ENCODE measurements around the gene SUV39H2. TPM values are rescaled to one million over a fixed set of nuclear protein-coding genes. Genes with fewer than 3 reads are reported as not detected.
A peak's percentile ranks its signal among the peaks of the same experiment; 100 is the strongest.

The SUV39H2 gene
- total and polyA plus RNA-seq, 2 experiments from 2014 or later, result 8.0 to 15.5 TPM

- H3K27me3 ChIP-seq, result no peaks in the 10 kb centered on the region
- no peaks in the 10 kb centered on the region for H3K4me1 ChIP-seq (ENCODE audit: insufficient read depth)
- no peak overlapping the region for H3K4me3 ChIP-seq
- H3K36me3 ChIP-seq (replicated peaks; ENCODE audit: insufficient read depth, low read depth), result peaks cover 3% of the 10 kb centered on the region
- TF ChIP-seq CTCF (IDR thresholded peaks at IDR 0.05; ENCODE audit: poor library complexity) (no peak), EZH2phosphoT487 (IDR thresholded peaks at IDR 0.05; ENCODE audit: low read depth, severe bottlenecking, unreplicated experiment) (no peak), EZH2 (IDR thresholded peaks at IDR 0.05; ENCODE audit: borderline replicate concordance) (no peak)
- no peaks in the 10 kb centered on the region for H3K9me3 ChIP-seq (ENCODE audit: low read depth)
- H3K79me2 ChIP-seq, result no peaks in the 10 kb centered on the region
- H3K27ac ChIP-seq, result no peak overlapping the region
- H2AFZ ChIP-seq, result no peak overlapping the region
- 100% methylated on average over 3 of the region's 3 CpGs for WGBS (ENCODE audit: low lambda C conversion rate, missing lambda C conversion rate)
- H4K20me1 ChIP-seq (ENCODE audit: insufficient read depth, poor library complexity, severe bottlenecking), result no peaks in the 10 kb centered on the region
- H3K4me2 ChIP-seq, result no peak overlapping the region
- no peaks in the 10 kb centered on the region for H3K9me2 ChIP-seq (replicated peaks; ENCODE audit: insufficient read depth)
- no peak for DNase-seq (ENCODE audit: low spot score)
These were observed 39.2 kb downstream of the SUV39H2 start for GRCh38 chr10:14917827-14918226.

GRCh38 chr10:14918964-14919363, 40.3 kb downstream of the SUV39H2 start:
- 96% methylated on average over 3 of the region's 3 CpGs for WGBS (ENCODE audit: low lambda C conversion rate, missing lambda C conversion rate)
- Histone ChIP-seq H3K79me2 (no peaks in the 10 kb centered on the region), H3K9me2 (replicated peaks; ENCODE audit: insufficient read depth) (no peaks in the 10 kb centered on the region), H3K9me3 (ENCODE audit: low read depth) (no peaks in the 10 kb centered on the region), H3K4me3 (no peak overlapping the region), H3K4me2 (no peak overlapping the region), H3K36me3 (replicated peaks; ENCODE audit: insufficient read depth, low read depth) (peaks cover 4% of the 10 kb centered on the region), H3K27ac (no peak overlapping the region), H2AFZ (no peak overlapping the region), H3K4me1 (ENCODE audit: insufficient read depth) (no peaks in the 10 kb centered on the region), H4K20me1 (ENCODE audit: insufficient read depth, poor library complexity, severe bottlenecking) (no peaks in the 10 kb centered on the region), H3K27me3 (no peaks in the 10 kb centered on the region)
- TF ChIP-seq EZH2phosphoT487 (IDR thresholded peaks at IDR 0.05; ENCODE audit: low read depth, severe bottlenecking, unreplicated experiment) (no peak), CTCF (IDR thresholded peaks at IDR 0.05; ENCODE audit: poor library complexity) (no peak), EZH2 (IDR thresholded peaks at IDR 0.05; ENCODE audit: borderline replicate concordance) (no peak)
- no peak for DNase-seq (ENCODE audit: low spot score)

- Histone ChIP-seq H3K9me2 (replicated peaks; ENCODE audit: insufficient read depth) (no peaks in the 10 kb centered on the region), H3K79me2 (no peaks in the 10 kb centered on the region), H3K36me3 (replicated peaks; ENCODE audit: insufficient read depth, low read depth) (peaks cover 4% of the 10 kb centered on the region), H3K27ac (no peak overlapping the region), H3K4me2 (no peak overlapping the region), H4K20me1 (ENCODE audit: insufficient read depth, poor library complexity, severe bottlenecking) (no peaks in the 10 kb centered on the region), H2AFZ (no peak overlapping the region), H3K9me3 (ENCODE audit: low read depth) (no peaks in the 10 kb centered on the region), H3K4me3 (no peak overlapping the region), H3K4me1 (ENCODE audit: insufficient read depth) (peaks cover 7% of the 10 kb centered on the region), H3K27me3 (no peaks in the 10 kb centered on the region)
- no peak for DNase-seq (ENCODE audit: low spot score)
- 99% methylated on average over 7 of the region's 7 CpGs for WGBS (ENCODE audit: low lambda C conversion rate, missing lambda C conversion rate)
- TF ChIP-seq CTCF (IDR thresholded peaks at IDR 0.05; ENCODE audit: poor library complexity), result no peak
These were observed 45.3 kb downstream of the SUV39H2 start for GRCh38 chr10:14924013-14924412.

GRCh38 chr10:14925268-14925667, 46.6 kb downstream of the SUV39H2 start:
- no peaks in the 10 kb centered on the region for H3K79me2 ChIP-seq
- H3K4me3 ChIP-seq, result no peak overlapping the region
- no peaks in the 10 kb centered on the region for H3K9me2 ChIP-seq (replicated peaks; ENCODE audit: insufficient read depth)
- no peak overlapping the region for H2AFZ ChIP-seq
- TF ChIP-seq EZH2 (IDR thresholded peaks at IDR 0.05; ENCODE audit: borderline replicate concordance) (no peak), EZH2phosphoT487 (IDR thresholded peaks at IDR 0.05; ENCODE audit: low read depth, severe bottlenecking, unreplicated experiment) (no peak), CTCF (IDR thresholded peaks at IDR 0.05; ENCODE audit: poor library complexity) (no peak)
- H3K27ac ChIP-seq, result peak overlapping the region; percentile 87
- peaks cover 7% of the 10 kb centered on the region for H3K4me1 ChIP-seq (ENCODE audit: insufficient read depth)
- H3K27me3 ChIP-seq, result no peaks in the 10 kb centered on the region
- no peak for DNase-seq (ENCODE audit: low spot score)
- no peak overlapping the region for H3K4me2 ChIP-seq
- H3K36me3 ChIP-seq (replicated peaks; ENCODE audit: insufficient read depth, low read depth), result peaks cover 4% of the 10 kb centered on the region
- H3K9me3 ChIP-seq (ENCODE audit: low read depth), result no peaks in the 10 kb centered on the region
- H4K20me1 ChIP-seq (ENCODE audit: insufficient read depth, poor library complexity, severe bottlenecking), result no peaks in the 10 kb centered on the region
- WGBS (ENCODE audit: low lambda C conversion rate, missing lambda C conversion rate), result 96% methylated on average over 2 of the region's 2 CpGs

Data from hepatocyte (in vitro differentiated cells).